HG02884 (cell line): ENCODE data around the gene ARAP1.

ENCODE experiments used
- ATAC-seq: cut with Tn5 transposase; IDR thresholded peaks from one replicate; pipeline ENCODE4 v1.9.1; 2021; ENCODE audit warnings: mild to moderate bottlenecking, moderate library complexity; ENCODE audit not compliant: unreplicated experiment

ARAP1 gene

DNA sequence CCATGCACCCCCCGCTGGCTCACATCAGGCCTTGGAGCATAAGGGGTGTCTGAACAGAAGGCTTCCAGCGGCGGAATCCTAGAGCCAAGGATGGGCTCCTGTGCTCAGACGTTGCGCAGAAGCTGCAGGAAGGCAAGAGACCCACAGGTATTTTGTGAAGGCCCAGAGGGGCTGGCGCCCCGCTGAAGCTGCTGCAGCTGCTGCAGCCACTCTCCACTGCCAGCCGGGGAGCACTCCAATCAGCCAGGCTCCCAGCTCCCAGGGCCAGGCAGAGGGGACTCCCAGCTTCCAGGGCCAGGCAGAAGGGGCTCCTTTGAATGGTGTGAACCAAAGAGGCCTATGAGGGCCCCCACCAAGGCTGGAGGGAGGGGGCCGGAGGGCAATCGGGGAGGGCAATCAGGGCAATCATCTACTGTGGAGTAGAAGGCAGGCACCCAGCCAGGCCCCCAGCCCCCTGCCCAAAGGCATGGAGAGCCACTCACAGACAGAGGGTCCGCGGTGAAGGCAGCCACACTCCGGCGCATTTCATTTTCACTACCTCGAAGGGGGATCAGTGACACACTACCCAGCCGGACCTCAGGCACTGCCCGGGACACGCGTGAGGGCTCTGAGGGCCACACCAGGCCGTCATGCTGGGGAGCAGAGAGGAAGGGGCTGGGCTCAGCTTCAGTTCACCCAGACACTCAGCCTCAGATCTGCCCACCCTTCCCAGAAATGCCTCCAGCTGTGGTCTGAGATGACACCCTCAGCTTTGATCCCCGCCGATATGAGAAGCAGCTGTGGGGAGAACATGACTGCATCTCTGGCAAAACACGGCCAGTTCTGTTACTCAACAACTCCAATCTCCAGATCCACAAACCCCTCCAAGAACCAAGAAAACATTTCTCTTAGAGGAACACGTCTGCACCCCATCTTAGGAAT, 66.4 kb downstream of the ARAP1 start:
- ATAC-seq: no peak

GRCh38 chr11:72684236-72684912, 67.8 kb downstream of the ARAP1 start:
- ATAC-seq: no peak

DNA sequence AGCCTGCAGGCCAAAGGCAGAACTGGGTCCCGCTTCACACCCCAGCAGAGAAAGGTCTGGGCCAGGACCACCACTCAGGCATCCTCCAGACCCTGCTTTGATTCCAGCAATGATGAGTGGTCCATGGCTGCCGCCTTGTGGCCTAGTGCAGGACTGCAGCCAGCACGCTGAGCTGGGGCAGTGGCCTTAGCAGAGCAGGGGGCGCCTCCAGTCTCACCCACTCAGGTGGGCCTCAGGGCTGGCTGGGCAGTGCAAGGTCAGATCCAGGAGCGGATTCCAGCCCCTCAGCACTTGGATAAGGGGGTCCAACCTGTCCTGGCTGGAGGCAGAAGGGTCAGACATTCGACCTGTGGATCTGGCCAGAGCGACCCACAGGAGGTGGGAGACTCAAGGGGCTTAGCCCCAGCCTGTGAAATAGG, 68.4 kb downstream of the ARAP1 start:
- ATAC-seq: no peak

GRCh38 chr11:72682858-72683243, 69.4 kb downstream of the ARAP1 start:
- ATAC-seq: no peak

DNA sequence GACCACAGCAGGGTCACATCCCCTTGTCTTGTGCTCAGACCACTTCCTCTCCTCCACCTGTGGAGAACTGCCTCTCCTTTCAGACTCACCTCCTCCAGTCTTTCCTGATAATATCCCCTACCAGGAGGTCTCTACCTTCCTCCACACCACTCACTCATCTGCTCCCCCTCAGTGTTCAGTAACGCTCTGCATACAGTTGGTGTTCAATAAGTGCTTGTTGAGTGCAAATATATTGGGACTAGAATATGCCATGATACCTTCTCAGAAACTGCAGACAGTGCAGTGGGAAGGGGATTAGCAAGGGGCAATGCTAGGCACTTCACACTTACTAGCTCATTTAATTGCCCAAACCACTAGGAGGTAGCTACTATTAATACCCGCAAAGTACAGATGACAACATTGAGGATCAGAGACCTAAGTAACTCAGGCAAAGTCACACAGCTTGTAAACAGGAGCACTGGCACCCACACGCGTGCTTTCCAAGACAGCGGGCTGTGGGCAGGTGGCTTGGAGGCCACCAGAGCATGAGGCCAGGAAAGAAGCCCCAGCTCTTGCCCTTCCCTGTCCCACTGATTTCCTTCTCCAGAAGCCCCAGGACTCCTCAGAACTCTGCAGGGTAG, 69.9 kb downstream of the ARAP1 start:
- no peak for ATAC-seq

- ATAC-seq: no peak
Observed at GRCh38 chr11:72681226-72682153, 70.7 kb downstream of the ARAP1 start.

DNA sequence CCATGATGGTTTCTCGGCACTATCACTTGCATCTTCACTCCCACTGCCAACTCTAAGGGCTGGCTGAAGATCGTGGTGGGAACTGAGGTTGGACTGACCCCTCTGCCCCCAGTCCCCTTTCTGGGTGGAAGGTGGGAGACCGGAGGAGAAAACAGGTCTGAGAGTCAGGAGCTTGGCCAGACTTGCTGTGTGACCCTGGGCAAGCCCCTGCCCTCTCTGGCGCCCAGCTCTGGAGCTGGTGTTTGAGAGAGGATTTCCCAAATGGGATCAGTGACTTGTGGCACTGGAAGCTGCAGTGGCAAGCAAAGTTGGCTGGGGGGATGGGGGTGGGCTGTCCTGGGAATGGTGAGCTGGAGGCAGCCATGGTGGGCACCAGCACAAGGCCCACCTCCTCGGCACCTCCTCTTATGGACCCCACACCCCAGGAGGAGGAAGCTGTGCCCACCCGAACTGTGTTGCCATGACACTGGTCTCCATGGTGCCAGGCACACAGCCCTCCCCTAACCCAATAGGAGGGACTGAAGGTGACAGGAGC, 71.5 kb downstream of the ARAP1 start:
- no peak for ATAC-seq

GRCh38 chr11:72679869-72680268, 72.3 kb downstream of the ARAP1 start:
- ATAC-seq: no peak

DNA sequence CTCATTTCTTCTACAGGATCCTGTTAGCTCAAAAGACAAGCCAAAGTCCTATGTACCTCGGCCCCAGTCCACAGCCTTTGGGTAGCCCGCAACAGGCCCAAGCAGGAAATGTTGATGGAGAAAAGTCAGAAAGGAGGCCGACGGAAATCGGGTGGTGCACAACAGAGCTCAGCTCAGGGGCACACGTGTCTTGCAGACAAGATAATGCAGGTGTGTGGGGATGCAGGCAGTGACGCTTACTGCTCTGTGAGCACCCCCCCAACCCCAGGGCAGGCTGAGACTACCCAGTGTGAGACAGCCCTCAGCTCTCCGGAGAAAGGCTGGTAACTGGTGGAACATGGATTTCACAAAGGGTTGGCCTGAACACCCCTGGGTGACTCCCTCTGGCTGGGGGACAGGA, 73.7 kb downstream of the ARAP1 start:
- no peak for ATAC-seq

GRCh38 chr11:72676861-72677341, 75.3 kb downstream of the ARAP1 start:
- ATAC-seq: no peak

DNA sequence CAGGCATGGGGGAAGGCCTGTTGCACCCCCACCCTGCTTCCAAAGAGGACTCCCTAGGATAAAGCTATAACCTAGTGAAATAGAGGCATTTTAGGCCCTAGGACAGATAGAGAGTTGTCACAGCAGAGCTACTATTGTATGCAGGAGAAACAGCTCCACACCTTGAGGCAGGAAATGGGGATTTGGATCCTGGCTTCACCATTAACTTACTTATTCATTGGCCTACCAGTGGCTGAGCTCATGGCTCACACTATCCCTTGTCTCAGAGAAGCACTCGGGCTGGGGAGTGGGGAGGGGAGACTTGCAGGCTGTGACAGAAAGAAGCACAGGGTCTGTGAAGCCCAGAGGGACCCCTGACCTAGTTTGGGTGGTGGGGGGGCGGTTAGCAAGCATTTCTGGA, 77.0 kb downstream of the ARAP1 start:
- no peak for ATAC-seq

DNA sequence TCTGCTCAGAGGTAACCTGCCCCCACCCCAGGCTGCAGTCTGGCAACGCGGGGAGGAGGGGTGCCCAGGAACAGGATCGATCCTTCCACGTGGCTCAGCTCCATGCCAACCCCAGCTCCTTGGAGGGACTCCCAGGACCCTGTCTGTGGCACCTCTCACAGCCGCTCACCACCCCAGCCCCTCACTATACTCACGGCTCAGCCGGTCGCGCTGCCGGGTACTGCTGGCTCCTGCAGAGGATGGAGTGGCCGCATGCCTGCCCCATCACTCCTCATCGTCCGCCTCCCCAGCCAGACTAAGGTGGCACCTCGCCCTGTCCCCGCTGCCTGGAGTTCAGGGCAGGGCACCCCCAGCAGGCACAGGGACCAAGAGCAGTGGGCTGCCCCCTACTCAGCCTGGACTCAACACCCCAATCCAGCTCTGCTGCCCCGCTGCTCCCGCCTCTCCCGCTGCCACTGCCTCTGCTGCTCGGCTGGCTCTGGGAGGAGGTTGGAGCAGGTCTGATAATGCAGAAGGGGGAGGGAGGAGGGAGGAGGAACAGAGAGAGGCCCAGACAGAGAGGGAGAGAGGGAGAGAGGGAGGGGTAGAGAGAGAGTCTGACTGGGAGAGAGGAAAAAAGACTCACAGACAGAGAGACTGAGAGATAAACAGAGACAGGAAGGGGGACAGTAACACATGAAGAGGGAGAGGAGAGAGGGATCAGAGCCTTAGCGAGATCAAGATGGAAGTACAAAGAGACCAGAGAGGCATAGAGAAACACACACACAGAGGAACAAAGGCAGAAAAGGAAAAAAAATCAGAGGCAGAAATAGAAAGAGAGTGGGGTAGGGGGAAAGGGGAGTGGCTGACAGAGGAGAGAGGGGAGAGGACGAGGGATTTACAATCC, 78.0 kb downstream of the ARAP1 start, which contains the start of gene PDE2A:
PDE2A (minus strand) TSS at position 480 of the 886 bp plus-strand sequence; CDS start at position 265, 215 bp downstream.
- ATAC-seq: no peak

DNA sequence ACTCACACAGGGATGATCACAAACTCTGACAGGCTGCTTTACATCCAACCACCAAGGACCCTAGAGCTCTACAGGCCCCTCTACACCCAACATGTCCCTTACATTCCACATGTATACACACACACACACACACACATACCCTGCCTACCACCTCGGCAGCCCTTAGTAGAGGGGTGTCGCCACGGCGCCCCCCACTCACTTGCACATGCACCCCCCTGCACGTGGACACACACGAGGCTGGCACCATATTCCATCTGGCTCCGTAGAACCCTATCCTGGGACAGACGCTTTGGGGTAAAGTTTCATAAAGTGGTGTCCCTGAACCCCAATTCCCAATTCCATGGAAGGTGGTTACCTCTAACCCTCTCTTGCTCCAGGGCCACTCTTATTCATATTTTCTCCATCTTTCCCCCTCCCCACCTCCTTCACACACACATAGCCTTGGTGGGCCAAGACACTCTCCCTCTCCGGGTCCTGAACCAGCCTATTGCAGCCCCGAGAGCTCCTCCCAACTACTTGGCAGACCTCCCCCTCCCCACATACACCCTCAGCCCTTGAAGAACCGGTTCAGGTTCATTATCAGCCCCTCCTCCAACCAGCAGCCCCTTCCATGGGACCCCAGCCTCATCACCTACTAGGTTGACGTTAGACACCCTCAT, 78.8 kb downstream of the ARAP1 start:
- ATAC-seq: no peak

GRCh38 chr11:72672597-72673238, 79.5 kb downstream of the ARAP1 start:
- no peak for ATAC-seq

DNA sequence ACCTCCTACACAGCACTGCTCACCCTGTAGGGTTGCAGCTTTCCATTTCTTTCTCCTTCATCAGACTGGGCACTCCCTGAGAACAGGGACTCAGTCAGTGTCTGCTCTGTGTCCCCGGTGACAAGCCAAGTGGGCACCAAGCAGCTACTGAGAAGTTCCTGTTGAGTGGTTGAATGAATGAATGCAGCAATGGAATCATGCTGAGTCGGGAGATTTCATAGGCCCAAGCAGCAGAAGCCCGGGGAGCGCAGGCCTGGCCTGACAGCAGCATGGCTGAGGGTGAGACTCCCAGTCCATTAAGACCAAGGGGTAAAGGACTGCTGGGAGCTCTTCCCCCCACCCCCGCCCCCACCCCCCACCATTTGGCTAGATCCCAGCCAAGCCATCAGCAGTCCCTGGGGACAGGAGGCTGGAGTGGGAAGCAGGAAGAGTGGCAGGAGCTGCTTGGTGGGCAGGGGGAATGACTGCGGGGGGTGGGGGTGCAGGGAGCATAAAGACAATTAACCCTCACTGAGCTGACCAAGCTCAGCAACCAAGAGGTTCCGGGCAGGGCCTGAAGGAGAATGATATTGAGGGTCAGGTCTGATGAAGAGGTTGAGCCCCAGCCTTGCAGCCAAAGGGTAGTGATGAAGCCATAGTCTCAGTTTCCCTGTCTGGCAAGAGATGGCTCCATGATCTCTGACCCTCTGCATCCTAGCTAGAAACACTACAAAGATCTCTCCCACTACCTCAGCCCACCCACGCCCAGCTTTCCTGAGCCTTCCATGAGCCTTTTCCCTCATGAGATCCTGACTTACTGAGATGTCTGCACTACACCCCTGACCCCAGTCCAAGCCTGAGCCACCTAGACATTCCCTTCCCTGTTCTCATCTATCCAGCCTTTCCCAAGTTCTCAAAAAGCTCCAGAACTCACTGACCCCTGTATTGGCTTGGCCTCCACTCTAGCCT, 80.8 kb downstream of the ARAP1 start:
- no peak for ATAC-seq

GRCh38 chr11:72670041-72670440, 82.2 kb downstream of the ARAP1 start:
- no peak for ATAC-seq

- no peak for ATAC-seq
Observed at GRCh38 chr11:72669527-72669926, 82.7 kb downstream of the ARAP1 start.
